HepG2 (cell line): ENCODE results near the gene CTU2. TPM values are rescaled to one million over a fixed set of nuclear protein-coding genes. Genes with fewer than 3 reads are reported as not detected.

Source experiments
- AFF4 ChIP-seq: sonication (generic); formaldehyde crosslinking; IDR thresholded peaks from 2 replicates; pipeline ENCODE4 v1.4.0; 2020; ENCODE audit warnings: missing genetic modification reagents
- GPN1 ChIP-seq: sonication (generic); formaldehyde crosslinking; IDR thresholded peaks from 2 replicates; pipeline ENCODE4 v1.5.1; 2020; ENCODE audit warnings: missing genetic modification reagents, borderline replicate concordance
- NR2C2 ChIP-seq: sonication (generic); formaldehyde crosslinking; IDR thresholded peaks from 2 replicates; pipeline ENCODE4 v1.4.0; 2020; ENCODE audit warnings: missing genetic modification reagents, mild to moderate bottlenecking, moderate library complexity, borderline replicate concordance
- NR2F2 ChIP-seq: IDR thresholded peaks from 2 replicates; pipeline ENCODE4 v1.6.1; 2012; ENCODE audit warnings: low read depth, inconsistent platforms, borderline replicate concordance
- TBX2 ChIP-seq: sonication (generic); formaldehyde crosslinking; IDR thresholded peaks from 2 replicates; pipeline ENCODE4 v1.5.0; 2020; ENCODE audit warnings: missing genetic modification reagents, mild to moderate bottlenecking, borderline replicate concordance
- TFAP4 ChIP-seq: sonication (generic); IDR thresholded peaks from 2 replicates; pipeline ENCODE4 v1.6.1; 2016; ENCODE audit warnings: low read depth, borderline replicate concordance
- TFDP1 ChIP-seq: IDR thresholded peaks from 2 replicates; pipeline ENCODE4 v1.6.1; 2016; ENCODE audit warnings: missing compliant biosample characterization, missing genetic modification reagents, borderline replicate concordance
- THAP9 ChIP-seq: sonication (generic); formaldehyde crosslinking; IDR thresholded peaks from 2 replicates; pipeline ENCODE4; 2020; ENCODE audit warnings: missing genetic modification reagents, mild to moderate bottlenecking, borderline replicate concordance
- TRIM24 ChIP-seq: sonication (generic); formaldehyde crosslinking; IDR thresholded peaks from 2 replicates; pipeline ENCODE4 v1.8.0; 2022; ENCODE audit warnings: mild to moderate bottlenecking, missing genetic modification reagents
- ZBTB26 ChIP-seq: IDR thresholded peaks from 2 replicates; pipeline ENCODE4 v1.6.1; 2016; ENCODE audit warnings: missing compliant biosample characterization, missing genetic modification reagents, borderline replicate concordance
- ZNF234 ChIP-seq: sonication (generic); formaldehyde crosslinking; conservative IDR thresholded peaks from 2 replicates; pipeline ENCODE4 v1.5.1; 2020; ENCODE audit warnings: mild to moderate bottlenecking, missing genetic modification reagents
- ZNF441 ChIP-seq: sonication (generic); formaldehyde crosslinking; IDR thresholded peaks from 2 replicates; pipeline ENCODE4 v1.7.0; 2021; ENCODE audit warnings: missing genetic modification reagents, borderline replicate concordance
- polyA plus RNA-seq, 8 experiments: library from polyadenylated mRNA; depleted of rRNA in 3 of 8; stranded (reverse) in 7 of 8; unstranded in 1 of 8; fragments of >200 nt; fragmentation: Illumina TruSeq in 4 of 8; extraction: Trizol in 4 of 8; gene quantifications; 2 replicates each; pipeline versions ENCODE4 v1.2.1 to v1.2.3, GENCODE V29; 2011 to 2016; ENCODE audit warnings: low read depth in 4 of 8, missing spikeins in 1 of 8, mixed read lengths in 1 of 8; ENCODE audit not compliant: insufficient read depth in 1 of 8
- total RNA-seq, 5 experiments: library from RNA; depleted of rRNA; stranded (reverse); fragments of >200 nt; fragmentation: Illumina TruSeq; extraction: Trizol; gene quantifications; 2 replicates each; pipeline ENCODE4 v1.2.3, GENCODE V29; 2016; ENCODE audit warnings: low read depth in 1 of 5

The CTU2 gene
- total and polyA plus RNA-seq, 2 of the 13 experiments (the other 11 are each of a cell fraction or from before 2014, with no cell fraction given): 13.3 to 21.9 TPM

- TF ChIP-seq TFDP1 (CRISPR knock-in tag) (peak; percentile 57; the same call in 1 of the 2 replicates), TBX2 (CRISPR knock-in tag) (peak; percentile 79; the same call in 1 of the 2 replicates), THAP9 (peak; percentile 83), NR2F2 (peak; percentile 35; the same call in 1 of the 2 replicates), GPN1 (CRISPR knock-in tag) (no peak), ZNF441 (CRISPR knock-in tag) (no peak; the same call in 1 of the 2 replicates), NR2C2 (CRISPR knock-in tag) (peak; percentile 66; the same call in 1 of the 2 replicates), ZNF234 (CRISPR knock-in tag) (no peak), ZBTB26 (0 out of 2 replicates have a peak, but pooled peaks have one; percentile 57), AFF4 (CRISPR knock-in tag) (no peak), TRIM24 (CRISPR knock-in tag) (no peak), TFAP4 (peak; percentile 78; the same call in 1 of the 2 replicates)
Measured at GRCh38 chr16:88700636-88701482, 5.4 kb upstream of the CTU2 start (continued).
